Hepatocyte (in vitro differentiated cells): ENCODE results near the gene BICD2. TPM values are rescaled to one million over a fixed set of nuclear protein-coding genes. Genes with fewer than 3 reads are reported as not detected.

Experiments
- DNase-seq: peaks from one replicate; pipeline ENCODE4 v3.0.0-alpha.2; 2016; ENCODE audit warnings: low spot score
- H2AFZ ChIP-seq: fragments of 200-600 bp; sonication (generic); 2 replicates; pipeline ENCODE4 v1.6.0; 2016; ENCODE audit warnings: antibody characterized with exemption, mild to moderate bottlenecking
- H3K27ac ChIP-seq: fragments of 200-600 bp; sonication (generic); 2 replicates; pipeline ENCODE4 v1.5.1; 2016; ENCODE audit warnings: mild to moderate bottlenecking
- H3K27me3 ChIP-seq: fragments of 200-600 bp; sonication (generic); 2 replicates; pipeline ENCODE4 v1.6.1; 2016
- H3K36me3 ChIP-seq: fragments of 200-600 bp; sonication (generic); replicated peaks from 2 replicates; pipeline ENCODE4 v1.5.1; 2016; ENCODE audit warnings: low read depth; ENCODE audit not compliant: insufficient read depth
- H3K4me1 ChIP-seq: fragments of 200-600 bp; sonication (generic); 2 replicates; pipeline ENCODE4 v1.5.1; 2016; ENCODE audit warnings: mild to moderate bottlenecking, moderate library complexity; ENCODE audit not compliant: insufficient read depth
- H3K4me2 ChIP-seq: fragments of 200-600 bp; sonication (generic); 2 replicates; pipeline ENCODE4 v1.6.0; 2016
- H3K4me3 ChIP-seq: fragments of 200-600 bp; sonication (generic); 2 replicates; pipeline ENCODE4 v1.5.1; 2016; ENCODE audit warnings: mild to moderate bottlenecking
- H3K79me2 ChIP-seq: fragments of 200-600 bp; sonication (generic); 2 replicates; pipeline ENCODE4 v1.6.0; 2017; ENCODE audit warnings: mild to moderate bottlenecking
- H3K9me2 ChIP-seq: fragments of 200-600 bp; sonication (generic); replicated peaks from 2 replicates; pipeline ENCODE4 v1.6.0; 2017; ENCODE audit warnings: mild to moderate bottlenecking; ENCODE audit not compliant: insufficient read depth
- H3K9me3 ChIP-seq: fragments of 200-600 bp; sonication (generic); 2 replicates; pipeline ENCODE4 v1.5.1; 2016; ENCODE audit warnings: low read depth, mild to moderate bottlenecking
- H4K20me1 ChIP-seq: fragments of 200-600 bp; sonication (generic); 2 replicates; pipeline ENCODE4 v1.6.0; 2016; ENCODE audit warnings: mild to moderate bottlenecking; ENCODE audit not compliant: insufficient read depth, poor library complexity, severe bottlenecking
- CTCF ChIP-seq: fragments of 200-600 bp; sonication (generic); IDR thresholded peaks from 2 replicates; pipeline ENCODE4 v1.5.1; 2016; ENCODE audit warnings: antibody characterized with exemption, mild to moderate bottlenecking; ENCODE audit not compliant: poor library complexity
- EZH2 ChIP-seq: fragments of 200-600 bp; sonication (generic); IDR thresholded peaks from 2 replicates; pipeline ENCODE4 v1.6.1; 2016; ENCODE audit warnings: antibody characterized with exemption, mild to moderate bottlenecking, borderline replicate concordance
- EZH2phosphoT487 ChIP-seq: fragments of 200-600 bp; sonication (generic); IDR thresholded peaks from one replicate; pipeline ENCODE4 v1.6.1; 2018; ENCODE audit warnings: antibody characterized with exemption, mild to moderate bottlenecking, low read depth, moderate library complexity; ENCODE audit not compliant: unreplicated experiment, severe bottlenecking
- WGBS: methylation state at CpG from one replicate; pipeline ENCODE4 v1.1.6; 2016; ENCODE audit warnings: low lambda C conversion rate; ENCODE audit errors: missing lambda C conversion rate; 5-methylcytosine and 5-hydroxymethylcytosine counted together
- polyA plus RNA-seq: library from polyadenylated mRNA; unstranded; fragments of >200 nt; fragmentation: Nextera tagmentation; extraction: Ambion mirVana; gene quantifications from 2 replicates; pipeline ENCODE4 v1.2.1, GENCODE V29; 2016
- total RNA-seq: library from RNA; depleted of rRNA; stranded (reverse); fragments of >200 nt; gene quantifications from 2 replicates; pipeline ENCODE4 v1.2.3, GENCODE V29; 2014

The BICD2 gene
- total and polyA plus RNA-seq, 2 experiments from 2014 or later: 13.2 to 25.7 TPM

DNA sequence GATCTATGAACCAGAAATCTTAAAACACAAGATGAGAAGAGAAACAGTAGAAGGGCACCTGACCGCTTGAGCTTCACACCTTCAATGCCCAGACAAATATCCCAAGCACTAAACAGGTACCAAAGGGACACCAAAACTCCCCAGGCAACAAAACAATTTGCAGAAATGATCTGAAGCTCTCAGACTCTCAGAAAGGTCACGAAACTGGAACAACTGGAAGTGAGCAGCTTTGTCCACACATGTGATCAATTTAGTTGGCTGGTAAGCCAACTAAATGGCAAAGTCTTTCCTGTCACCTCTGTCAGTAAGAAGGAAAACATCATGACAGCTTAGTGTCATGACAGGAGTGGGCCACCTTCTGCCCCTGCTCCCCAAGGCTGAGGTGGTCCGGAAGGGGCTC lies 98.8 kb downstream of the BICD2 start:
- H3K4me1 ChIP-seq: peaks cover 7% of the 10 kb centered on the region
- no peak overlapping the region for H3K27ac ChIP-seq
- no peaks in the 10 kb centered on the region for H3K9me3 ChIP-seq
- DNase-seq: no peak
- no peaks in the 10 kb centered on the region for H3K36me3 ChIP-seq
- H3K4me3 ChIP-seq: no peak overlapping the region
- WGBS: 85% methylated on average over 3 of the region's 3 CpGs
- no peaks in the 10 kb centered on the region for H3K9me2 ChIP-seq
- no peaks in the 10 kb centered on the region for H3K27me3 ChIP-seq
- H3K4me2 ChIP-seq: no peak overlapping the region
- TF ChIP-seq EZH2: no peak
- TF ChIP-seq CTCF: no peak
- no peak for TF ChIP-seq EZH2phosphoT487
- H2AFZ ChIP-seq: no peak overlapping the region
- H3K79me2 ChIP-seq: peaks cover 80% of the 10 kb centered on the region
- peaks cover 18% of the 10 kb centered on the region for H4K20me1 ChIP-seq

GRCh38 chr9:92664394-92665152 lies 100.1 kb downstream of the BICD2 start:
- 85% methylated on average over 13 of the region's 13 CpGs for WGBS
- no peaks in the 10 kb centered on the region for H3K9me2 ChIP-seq
- peaks cover 92% of the 10 kb centered on the region for H3K79me2 ChIP-seq
- H2AFZ ChIP-seq: no peak overlapping the region
- H3K4me2 ChIP-seq: no peak overlapping the region
- H3K36me3 ChIP-seq: no peaks in the 10 kb centered on the region
- H3K4me1 ChIP-seq: peaks cover 7% of the 10 kb centered on the region
- no peak overlapping the region for H3K4me3 ChIP-seq
- H4K20me1 ChIP-seq: peaks cover 18% of the 10 kb centered on the region
- H3K27ac ChIP-seq: no peak overlapping the region
- no peak for DNase-seq
- H3K27me3 ChIP-seq: no peaks in the 10 kb centered on the region
- TF ChIP-seq EZH2: no peak
- TF ChIP-seq CTCF: no peak
- no peak for TF ChIP-seq EZH2phosphoT487
- no peaks in the 10 kb centered on the region for H3K9me3 ChIP-seq

- H3K4me1 ChIP-seq: peaks cover 7% of the 10 kb centered on the region
- no peaks in the 10 kb centered on the region for H3K36me3 ChIP-seq
- no peak overlapping the region for H2AFZ ChIP-seq
- H3K9me3 ChIP-seq: no peaks in the 10 kb centered on the region
- no peak overlapping the region for H3K27ac ChIP-seq
- 95% methylated on average over 10 of the region's 10 CpGs for WGBS
- peaks cover 18% of the 10 kb centered on the region for H4K20me1 ChIP-seq
- no peaks in the 10 kb centered on the region for H3K9me2 ChIP-seq
- H3K79me2 ChIP-seq: peaks cover 95% of the 10 kb centered on the region
- DNase-seq: no peak
- TF ChIP-seq EZH2 (no peak), CTCF (no peak), EZH2phosphoT487 (no peak)
- no peak overlapping the region for H3K4me2 ChIP-seq
- H3K4me3 ChIP-seq: no peak overlapping the region
- no peaks in the 10 kb centered on the region for H3K27me3 ChIP-seq
Observed at GRCh38 chr9:92663951-92664350, 100.7 kb downstream of the BICD2 start.
